Measurements from ENCODE around the gene FXR2. TPM values are rescaled to one million over a fixed set of nuclear protein-coding genes. Genes with fewer than 3 reads are reported as not detected.

FXR2 gene
- total RNA-seq, 4 donors from 2014 or later = 6.2 to 37.8 (median 20.1) TPM

DNA sequence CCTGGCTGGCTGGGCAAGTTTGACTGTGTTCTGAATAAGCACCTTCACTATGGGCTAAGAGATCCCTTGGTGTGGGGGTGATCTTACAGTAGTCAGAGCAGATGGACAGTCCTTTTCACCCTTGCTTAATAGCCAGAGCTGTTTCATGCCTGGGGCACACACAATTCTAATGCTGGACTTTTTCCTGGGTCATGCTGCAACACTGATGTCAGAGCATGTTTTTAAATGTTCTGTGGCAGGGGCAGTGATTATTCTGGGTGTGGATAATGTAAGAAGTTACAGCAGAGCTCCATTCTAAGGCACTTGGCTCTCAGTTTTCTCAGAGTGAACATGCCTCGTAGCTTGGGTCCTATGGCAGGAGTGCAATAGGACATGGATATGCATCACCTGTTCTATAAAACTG, 39.2 kb downstream of the FXR2 start:
- Histone ChIP-seq H3K9me3 (no peaks in the 10 kb centered on the region), H3K27me3 (no peaks in the 10 kb centered on the region), H3K4me1 (peaks cover 0 to 6% of the 10 kb centered on the region in 2 donors), H3K4me3 (no peak overlapping the region), H3K36me3 (no peaks in the 10 kb centered on the region), H3K27ac (no peak overlapping the region)
- TF ChIP-seq, protein P1, sequence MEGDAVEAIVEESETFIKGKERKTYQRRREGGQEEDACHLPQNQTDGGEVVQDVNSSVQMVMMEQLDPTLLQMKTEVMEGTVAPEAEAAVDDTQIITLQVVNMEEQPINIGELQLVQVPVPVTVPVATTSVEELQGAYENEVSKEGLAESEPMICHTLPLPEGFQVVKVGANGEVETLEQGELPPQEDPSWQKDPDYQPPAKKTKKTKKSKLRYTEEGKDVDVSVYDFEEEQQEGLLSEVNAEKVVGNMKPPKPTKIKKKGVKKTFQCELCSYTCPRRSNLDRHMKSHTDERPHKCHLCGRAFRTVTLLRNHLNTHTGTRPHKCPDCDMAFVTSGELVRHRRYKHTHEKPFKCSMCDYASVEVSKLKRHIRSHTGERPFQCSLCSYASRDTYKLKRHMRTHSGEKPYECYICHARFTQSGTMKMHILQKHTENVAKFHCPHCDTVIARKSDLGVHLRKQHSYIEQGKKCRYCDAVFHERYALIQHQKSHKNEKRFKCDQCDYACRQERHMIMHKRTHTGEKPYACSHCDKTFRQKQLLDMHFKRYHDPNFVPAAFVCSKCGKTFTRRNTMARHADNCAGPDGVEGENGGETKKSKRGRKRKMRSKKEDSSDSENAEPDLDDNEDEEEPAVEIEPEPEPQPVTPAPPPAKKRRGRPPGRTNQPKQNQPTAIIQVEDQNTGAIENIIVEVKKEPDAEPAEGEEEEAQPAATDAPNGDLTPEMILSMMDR (IDR thresholded peaks at IDR 0.05) = no peak
- no peak for TF ChIP-seq POLR2A (IDR thresholded peaks at IDR 0.05)
- DNase-seq = no peak
- intact Hi-C loops (cut with DNase I; ENCODE audit: low total_unique reads) = no loop called here

DNA sequence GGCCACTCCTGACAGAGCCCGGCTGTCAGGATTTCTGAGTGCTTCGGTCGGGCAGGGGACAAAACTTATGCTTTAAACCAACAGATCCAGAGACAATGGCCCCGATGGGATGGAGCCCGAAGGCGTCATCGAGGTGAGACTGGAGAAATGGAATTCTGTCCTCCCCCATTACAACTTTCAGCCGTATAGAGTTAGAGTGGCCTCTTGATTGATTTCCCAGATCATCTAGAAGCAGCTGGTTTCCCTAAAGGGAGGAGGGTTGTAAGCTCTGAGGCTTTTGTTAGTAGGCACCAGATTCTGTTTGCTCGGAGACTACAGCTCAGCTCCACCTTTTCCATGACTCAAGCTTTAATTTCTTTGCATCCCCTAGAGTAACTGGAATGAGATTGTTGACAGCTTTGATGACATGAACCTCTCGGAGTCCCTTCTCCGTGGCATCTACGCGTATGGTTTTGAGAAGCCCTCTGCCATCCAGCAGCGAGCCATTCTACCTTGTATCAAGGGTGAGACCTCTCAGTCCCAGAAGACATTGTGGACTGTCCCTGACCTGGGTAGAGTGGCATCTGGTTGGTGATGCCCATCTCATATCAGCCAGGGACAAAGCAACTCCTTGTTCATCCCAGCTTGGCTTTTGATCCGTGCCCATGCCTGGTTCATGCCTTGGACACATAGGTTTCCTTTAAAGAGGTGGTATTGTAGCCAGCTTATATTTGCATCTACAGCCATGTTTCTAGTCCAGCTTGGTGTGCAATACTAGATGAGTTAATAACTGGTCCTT, 40.3 kb downstream of the FXR2 start:
- H3K9me3 ChIP-seq = no peaks in the 10 kb centered on the region
- no peaks in the 10 kb centered on the region for H3K36me3 ChIP-seq
- H3K27ac ChIP-seq = peak overlapping the region; percentile 98 to 99
- no peak for TF ChIP-seq POLR2A (IDR thresholded peaks at IDR 0.05)
- TF ChIP-seq, protein P1 (IDR thresholded peaks at IDR 0.05) = no peak
- intact Hi-C loops (cut with DNase I; ENCODE audit: low total_unique reads) = no loop called here
- no peaks in the 10 kb centered on the region for H3K27me3 ChIP-seq
- H3K4me1 ChIP-seq = peaks cover 0 to 6% of the 10 kb centered on the region in 2 donors
- peak overlapping the region; percentile 94 to 100 for H3K4me3 ChIP-seq
- no peak for DNase-seq

DNA sequence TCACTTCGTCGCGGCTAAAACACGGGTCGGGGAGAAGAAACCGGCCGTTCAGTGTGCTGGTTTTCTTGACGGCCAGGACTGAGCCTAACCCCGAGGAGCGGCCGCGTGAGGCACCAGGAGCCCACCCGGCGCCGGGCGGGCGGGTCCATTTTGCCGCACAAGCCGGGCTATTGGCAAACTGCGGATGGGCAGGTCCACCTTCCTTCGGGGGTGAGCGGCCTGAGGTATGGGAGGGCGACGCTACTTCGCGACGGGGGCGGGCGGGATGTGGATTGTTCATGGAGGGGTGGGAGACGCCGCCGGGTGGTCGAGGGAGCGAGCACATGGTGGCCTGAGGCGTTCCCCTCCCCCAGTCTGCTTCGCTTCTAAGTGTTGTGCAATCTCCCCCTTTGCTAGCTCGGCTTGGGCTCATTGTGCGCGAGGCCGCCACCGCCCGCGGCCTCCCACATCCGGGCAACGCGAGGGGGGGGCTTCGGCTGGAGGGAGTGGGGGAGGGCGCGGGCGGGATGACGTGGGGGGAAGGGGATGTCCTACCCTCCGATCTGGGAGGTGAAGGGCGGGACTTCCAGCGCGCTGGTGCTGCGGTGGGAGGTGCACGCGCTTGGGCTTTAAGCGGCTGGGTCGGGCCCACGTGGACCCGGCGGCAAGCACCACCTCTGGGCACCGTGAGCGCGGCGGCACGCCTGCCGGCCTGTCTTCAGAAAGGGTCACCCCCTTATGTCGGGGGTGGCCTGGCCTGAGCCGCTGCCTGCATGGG, 41.2 kb downstream of the FXR2 start:
- intact Hi-C loops (cut with DNase I; ENCODE audit: low total_unique reads) = no loop called here
- peak; percentile 62 to 69 for TF ChIP-seq POLR2A (IDR thresholded peaks at IDR 0.05)
- TF ChIP-seq, protein P1 (IDR thresholded peaks at IDR 0.05) = no peak
- Histone ChIP-seq H3K27me3 (no peaks in the 10 kb centered on the region), H3K4me1 (peaks cover 0 to 6% of the 10 kb centered on the region in 2 donors), H3K36me3 (no peaks in the 10 kb centered on the region), H3K27ac (peak overlapping the region; percentile 98 to 99), H3K9me3 (no peaks in the 10 kb centered on the region), H3K4me3 (peak overlapping the region; percentile 94 to 100)
- peak; percentile 89 to 92 for DNase-seq

DNA sequence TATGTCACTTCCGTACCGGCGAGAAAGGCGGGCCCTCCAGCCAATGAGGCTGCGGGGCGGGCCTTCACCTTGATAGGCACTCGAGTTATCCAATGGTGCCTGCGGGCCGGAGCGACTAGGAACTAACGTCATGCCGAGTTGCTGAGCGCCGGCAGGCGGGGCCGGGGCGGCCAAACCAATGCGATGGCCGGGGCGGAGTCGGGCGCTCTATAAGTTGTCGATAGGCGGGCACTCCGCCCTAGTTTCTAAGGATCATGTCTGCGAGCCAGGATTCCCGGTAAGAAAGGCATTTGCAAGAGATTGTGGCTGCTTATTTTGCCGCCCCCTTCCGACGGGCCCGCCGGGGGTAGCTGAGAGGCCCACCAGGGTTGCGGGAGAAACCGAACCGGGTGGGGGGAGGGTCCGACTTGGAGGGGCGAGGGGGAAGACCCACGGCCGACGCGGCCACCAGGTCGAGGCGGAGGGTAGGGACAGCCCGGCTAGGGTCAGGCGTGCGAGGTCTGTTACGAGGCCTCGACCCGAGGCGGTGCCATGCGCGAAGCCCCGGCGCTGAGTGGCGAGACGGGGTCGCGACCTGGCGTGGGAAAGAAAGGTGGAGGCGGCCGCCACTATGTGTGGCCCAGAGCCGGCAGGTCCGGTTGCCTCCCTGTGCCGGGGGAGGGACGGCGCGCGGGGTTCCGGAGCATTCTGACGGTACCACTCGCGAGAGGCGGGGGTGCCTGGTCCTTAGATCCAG, 41.9 kb downstream of the FXR2 start:
- intact Hi-C loops (cut with DNase I; ENCODE audit: low total_unique reads) = no loop called here
- Histone ChIP-seq H3K9me3 (no peaks in the 10 kb centered on the region), H3K36me3 (no peaks in the 10 kb centered on the region), H3K27ac (peak overlapping the region; percentile 98 to 99), H3K4me3 (peak overlapping the region; percentile 94 to 100), H3K27me3 (no peaks in the 10 kb centered on the region), H3K4me1 (peaks cover 0 to 6% of the 10 kb centered on the region in 2 donors)
- peak; percentile 99 to 100 for DNase-seq
- peak; percentile 95 to 98 for TF ChIP-seq POLR2A (IDR thresholded peaks at IDR 0.05)
- TF ChIP-seq, protein P1 (IDR thresholded peaks at IDR 0.05) = peak in 2 of 4 experiments; percentile 5 to 29
